OCI-M1 (cell line): ENCODE measurements around the gene DCTPP1.

Experiments
- DNase-seq: peaks from one replicate; lab custom pipeline; 2025; lab: John Stamatoyannopoulos, UW

The DCTPP1 gene

GRCh38 chr16:30447512-30448226, 17.8 kb upstream of the DCTPP1 start:
- DNase-seq, result peak; percentile 45

DNA sequence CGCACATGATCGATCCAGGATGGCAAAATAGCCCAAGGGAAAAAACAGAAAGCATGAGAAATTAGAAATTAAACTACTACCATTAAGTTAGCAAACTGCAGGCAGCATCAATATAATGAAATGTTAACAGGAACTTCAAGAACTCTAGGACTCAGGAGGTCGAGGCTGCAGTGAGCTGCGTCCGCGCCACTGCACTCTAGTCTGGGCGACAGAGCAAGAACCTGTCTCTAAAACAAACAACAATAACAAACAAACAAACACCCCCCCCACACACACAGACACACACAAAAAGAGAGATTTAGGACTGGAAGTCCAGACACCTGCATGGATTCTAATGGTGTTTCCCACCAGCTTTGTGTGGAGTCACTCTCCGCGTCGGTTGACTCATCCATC, 16.4 kb upstream of the DCTPP1 start:
- DNase-seq, result no peak

DNA sequence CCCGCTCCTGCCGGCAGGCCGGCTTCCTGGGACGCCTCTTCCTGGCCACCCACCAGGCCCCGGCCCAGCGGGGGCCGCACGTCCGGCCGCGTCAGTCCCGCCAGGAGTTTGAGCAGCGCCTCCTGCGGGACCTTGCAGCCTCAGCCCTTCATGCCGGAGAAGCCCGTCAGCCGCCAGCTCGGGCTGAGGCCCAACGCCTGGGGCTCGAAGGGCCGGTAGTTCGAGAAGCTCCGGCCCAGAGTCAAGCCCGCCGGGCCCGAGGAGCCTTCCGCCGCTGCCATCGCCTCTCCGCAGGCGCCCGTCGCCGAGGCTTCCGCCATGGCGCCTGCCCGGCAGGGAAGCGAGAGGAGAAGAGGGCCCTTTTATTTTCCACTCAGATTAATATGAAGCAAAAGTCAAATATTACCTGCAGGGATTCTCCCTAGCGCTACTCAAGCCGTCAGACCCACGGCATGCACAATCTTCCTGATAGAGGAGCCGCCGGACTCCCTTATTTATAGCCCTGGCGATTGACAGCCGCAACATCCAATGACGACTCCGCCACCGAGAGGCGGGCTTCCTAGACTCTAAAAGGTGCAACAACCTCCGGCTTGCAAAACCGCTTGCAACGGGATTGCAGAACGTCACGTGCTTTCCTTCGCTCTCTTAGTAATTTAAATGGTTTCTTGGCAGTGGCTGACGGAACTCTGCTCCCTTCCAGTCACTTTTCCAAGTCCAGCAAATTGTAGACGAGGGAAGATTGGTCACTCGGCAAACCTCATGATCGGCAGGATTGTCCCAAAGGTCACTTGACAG, 15.8 kb upstream of the DCTPP1 start, which contains the start of gene SEPHS2:
SEPHS2 (minus strand) TSS at position 467 of the 795 bp plus-strand sequence; CDS start at position 320, 147 bp downstream.
- DNase-seq, result peak; percentile 100

GRCh38 chr16:30445149-30445407, 15.2 kb upstream of the DCTPP1 start:
- DNase-seq, result no peak

- peak; percentile 63 for DNase-seq
These were observed 14.7 kb upstream of the DCTPP1 start for GRCh38 chr16:30444231-30445148.

DNA sequence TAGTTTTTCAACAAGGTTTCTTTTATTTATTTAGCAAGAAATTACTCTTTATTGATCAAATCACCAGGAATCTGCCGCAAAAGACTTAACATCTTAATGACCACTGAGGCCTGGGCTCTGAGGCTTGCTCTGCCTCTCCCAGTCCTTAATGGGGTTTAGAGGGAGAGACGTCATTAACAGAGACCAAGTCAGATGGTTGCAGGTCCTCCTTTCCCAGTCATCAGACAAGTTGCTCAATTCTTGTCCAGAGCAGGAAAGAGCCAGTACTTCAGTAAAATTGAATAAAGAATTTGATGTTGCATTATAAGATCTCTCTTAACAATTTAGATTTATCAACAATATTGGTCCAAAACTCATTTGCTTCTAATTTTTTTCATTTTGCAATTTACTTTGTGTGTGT, 13.8 kb upstream of the DCTPP1 start:
- DNase-seq, result no peak

- DNase-seq, result no peak
These were observed 10.0 kb upstream of the DCTPP1 start for GRCh38 chr16:30439720-30440348.

GRCh38 chr16:30438835-30439234, 9.0 kb upstream of the DCTPP1 start:
- DNase-seq, result no peak

GRCh38 chr16:30437511-30438046, 7.7 kb upstream of the DCTPP1 start:
- no peak for DNase-seq

DNA sequence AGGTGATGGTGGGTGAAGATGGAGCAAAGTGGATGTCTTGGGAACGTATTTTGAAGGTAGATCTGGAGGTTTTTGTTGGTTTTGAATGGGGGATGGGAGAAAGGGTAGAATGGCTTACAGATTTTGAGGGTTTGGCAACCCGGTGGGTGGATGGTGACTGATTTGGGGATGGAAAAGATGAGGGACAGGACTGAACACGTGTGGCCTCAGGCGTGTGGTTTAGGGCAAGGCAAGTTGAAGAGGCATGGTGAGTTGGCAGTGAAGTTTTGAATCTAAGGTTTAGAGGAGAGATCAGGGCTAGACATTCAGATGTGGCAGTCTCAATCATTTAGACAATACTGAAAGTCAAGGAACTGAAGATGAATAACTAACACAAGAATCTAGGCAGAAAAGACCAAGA, 5.0 kb upstream of the DCTPP1 start:
- no peak for DNase-seq

- DNase-seq, result no peak
These were observed 669 bp upstream of the DCTPP1 start for GRCh38 chr16:30430428-30430970.

GRCh38 chr16:30429418-30429677, 482 bp downstream of the DCTPP1 start:
- DNase-seq, result no peak

GRCh38 chr16:30428055-30428454, 1.8 kb downstream of the DCTPP1 start:
- no peak for DNase-seq

GRCh38 chr16:30421010-30421409, 8.8 kb downstream of the DCTPP1 start:
- DNase-seq, result no peak

DNA sequence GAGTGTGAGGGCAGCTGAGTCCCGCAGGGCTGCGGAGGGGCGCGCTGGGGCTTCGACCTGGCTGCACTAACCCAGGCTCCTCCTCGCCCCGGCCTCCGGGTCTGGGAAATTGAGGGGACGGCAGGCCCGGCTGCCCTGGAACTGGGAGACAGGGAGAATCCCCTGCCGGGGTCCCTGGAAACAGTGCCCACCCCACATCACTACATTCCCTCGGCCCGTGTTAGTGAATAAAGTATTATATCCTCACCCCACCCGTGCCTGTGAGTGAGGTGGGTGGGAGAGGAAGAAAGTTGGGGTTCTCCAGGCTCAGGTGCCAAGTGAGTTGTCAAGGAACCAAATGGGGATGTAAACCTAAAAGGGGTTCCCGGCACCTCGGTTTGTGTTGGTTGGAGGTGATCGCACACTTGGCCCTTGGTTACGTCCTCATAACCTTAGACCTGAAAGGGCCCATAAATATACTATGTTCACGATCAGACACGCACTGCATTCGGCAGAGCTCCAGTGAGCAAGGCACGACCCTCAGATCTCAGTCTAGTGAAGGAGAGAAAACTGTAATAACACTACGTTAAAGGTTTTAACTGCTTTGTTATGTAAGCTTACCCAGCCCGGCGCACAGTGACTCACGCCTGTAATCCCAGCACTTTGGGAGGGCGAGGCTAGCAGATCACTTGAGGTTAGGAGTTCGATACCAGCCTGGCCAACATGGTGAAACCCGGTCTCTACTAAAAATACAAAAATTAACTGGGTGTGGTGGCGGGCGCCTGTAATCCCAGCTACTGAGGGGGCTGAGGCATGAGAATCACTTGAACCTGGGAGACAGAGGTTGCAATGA, 11.3 kb downstream of the DCTPP1 start:
- no peak for DNase-seq

GRCh38 chr16:30417529-30418349, 12.1 kb downstream of the DCTPP1 start:
- DNase-seq, result no peak

DNA sequence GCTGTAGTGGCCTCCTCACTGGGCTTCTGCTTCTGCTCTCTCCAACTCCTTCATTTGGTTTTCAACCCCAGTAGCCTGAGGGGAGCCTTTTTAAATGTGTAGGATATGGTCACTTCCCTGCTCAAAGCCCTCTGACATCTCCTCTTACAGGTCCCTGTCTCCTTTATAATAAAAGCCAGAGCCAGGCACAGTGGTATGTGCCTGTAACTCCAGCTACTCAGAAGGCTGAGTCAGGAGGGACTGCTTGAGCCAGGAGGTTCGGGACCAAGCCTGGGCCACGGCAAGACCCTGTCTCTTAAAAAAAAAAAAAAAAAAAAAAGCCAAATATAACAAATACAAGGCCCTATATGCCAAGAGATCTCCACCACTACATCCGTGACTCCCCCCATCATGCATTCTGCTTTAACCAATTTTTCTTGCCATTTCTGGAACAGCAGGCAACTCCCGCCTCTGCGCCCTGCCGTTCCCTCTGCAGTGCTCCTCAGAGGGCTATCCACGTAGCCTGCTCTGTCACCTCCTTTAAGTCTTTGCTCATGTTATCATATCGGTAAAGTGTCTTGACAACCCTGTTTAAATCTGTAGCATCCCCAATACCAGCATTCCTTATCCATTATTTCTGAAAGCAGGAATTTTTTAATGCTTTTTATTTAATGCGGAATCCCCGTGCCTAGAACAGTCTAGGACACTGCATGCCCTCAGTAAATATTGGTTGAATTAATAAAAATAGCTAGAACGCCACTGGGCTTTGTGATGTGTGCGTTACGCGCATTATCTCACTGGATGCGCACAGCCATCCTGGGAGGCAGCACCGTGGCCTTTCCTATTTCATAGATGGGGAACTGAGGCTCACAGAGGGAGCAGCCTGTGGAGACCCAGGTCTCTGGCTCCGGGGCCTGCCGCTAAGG, 13.0 kb downstream of the DCTPP1 start:
- DNase-seq, result no peak

DNA sequence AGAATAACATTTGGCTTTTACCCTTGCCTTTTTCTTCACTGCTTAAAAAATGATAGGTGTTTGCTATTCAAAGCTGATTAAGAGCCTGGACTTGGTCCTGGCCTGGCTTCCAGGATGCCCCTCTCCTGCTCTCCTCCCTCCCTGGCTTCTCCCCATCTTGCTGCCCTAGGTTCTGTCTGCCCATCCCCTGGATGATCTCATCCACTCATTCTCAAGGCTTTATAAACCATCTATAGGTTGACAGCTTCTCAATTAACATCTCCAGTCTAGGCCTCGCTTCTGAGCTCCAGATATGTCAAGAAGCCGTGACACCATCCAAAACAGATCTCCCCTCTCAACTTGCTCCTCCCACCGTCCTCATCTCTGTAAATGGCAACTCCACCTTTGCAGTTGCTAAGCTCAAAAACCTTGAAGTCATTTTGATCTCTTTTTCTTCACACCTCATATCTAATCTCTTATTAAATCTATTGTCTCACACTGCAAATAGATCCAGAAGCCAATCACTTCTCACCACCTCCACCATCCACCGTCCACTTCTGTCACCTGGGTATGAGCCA, 13.7 kb downstream of the DCTPP1 start:
- DNase-seq, result no peak

- no peak for DNase-seq
These were observed 15.7 kb downstream of the DCTPP1 start for GRCh38 chr16:30414159-30414558.
